HEK293 (cell line): ENCODE data around the gene MGAT4B.
A peak's percentile ranks its signal among the peaks of the same experiment; 100 is the strongest.

Source experiments
- CTCF ChIA-PET: fragments of 350-600 bp; formaldehyde crosslinking; extraction: SDS; loops from one replicate; lab custom pipeline; 2021; ENCODE audit warnings: antibody characterized with exemption; lab: Yijun Ruan, JAX
- POLR2A ChIA-PET: fragments of 300-600 bp; formaldehyde crosslinking; extraction: SDS; loops from one replicate; lab custom pipeline; 2020; ENCODE audit warnings: antibody characterized with exemption, inconsistent platforms; lab: Yijun Ruan, JAX
- H3K27ac ChIP-seq: fragments of 200-500 bp; sonication (Bioruptor generic); 2 replicates; pipeline ENCODE4 v1.5.1; 2014; ENCODE audit warnings: low read depth, low read length, control low read depth, inconsistent platforms; ENCODE audit errors: extremely low read depth
- H3K36me3 ChIP-seq, 2 experiments: fragments of 200-500 bp in 1 of 2; sonication (Bioruptor generic) in 1 of 2; 1 replicate in 1 of 2; 2 replicates in 1 of 2; pipeline ENCODE4 v1.5.1; 2014 to 2017; ENCODE audit warnings: inconsistent platforms in 2 of 2, low read length in 2 of 2; ENCODE audit not compliant: control insufficient read depth in 2 of 2, insufficient read depth in 1 of 2
- H3K4me1 ChIP-seq: fragments of 200-500 bp; sonication (Bioruptor generic); 2 replicates; pipeline ENCODE4 v1.5.1; 2014; ENCODE audit warnings: mild to moderate bottlenecking, low read length, inconsistent platforms; ENCODE audit not compliant: control insufficient read depth, insufficient read depth
- H3K4me3 ChIP-seq: 2 replicates; pipeline ENCODE4 v1.5.1; 2011; ENCODE audit warnings: low read depth, mild to moderate bottlenecking, control low read depth, low read length, moderate library complexity
- H3K9me3 ChIP-seq: fragments of 200-500 bp; sonication (Bioruptor generic); 2 replicates; pipeline ENCODE4 v1.5.1; 2014; ENCODE audit warnings: low read depth, low read length, inconsistent platforms; ENCODE audit not compliant: control insufficient read depth, insufficient read depth
- BCL11A ChIP-seq: fragments of 450-650 bp; formaldehyde crosslinking; IDR thresholded peaks from 2 replicates; pipeline ENCODE4 v1.5.1; 2016; ENCODE audit warnings: low read depth, missing biosample characterization, missing genetic modification characterization
- GLIS1 ChIP-seq: fragments of 450-650 bp; formaldehyde crosslinking; IDR thresholded peaks from 2 replicates; pipeline ENCODE4 v1.5.1; 2016; ENCODE audit warnings: missing biosample characterization, missing genetic modification characterization
- KLF10 ChIP-seq: fragments of 450-650 bp; IDR thresholded peaks from 2 replicates; pipeline ENCODE4 v1.5.1; 2018; ENCODE audit warnings: missing biosample characterization, mild to moderate bottlenecking, missing genetic modification characterization
- MYNN ChIP-seq: fragments of 450-650 bp; formaldehyde crosslinking; IDR thresholded peaks from 2 replicates; pipeline ENCODE4 v1.5.1; 2016; ENCODE audit warnings: missing biosample characterization, missing genetic modification characterization, borderline replicate concordance
- MZF1 ChIP-seq: fragments of 450-650 bp; formaldehyde crosslinking; IDR thresholded peaks from 2 replicates; pipeline ENCODE4 v1.5.1; 2017; ENCODE audit warnings: missing biosample characterization, missing genetic modification characterization, borderline replicate concordance
- WT1 ChIP-seq: fragments of 450-650 bp; formaldehyde crosslinking; IDR thresholded peaks from 2 replicates; pipeline ENCODE4 v1.5.1; 2016; ENCODE audit warnings: missing biosample characterization, missing genetic modification characterization
- ZBTB17 ChIP-seq: fragments of 450-650 bp; formaldehyde crosslinking; IDR thresholded peaks from 2 replicates; pipeline ENCODE4 v1.5.1; 2016; ENCODE audit warnings: missing biosample characterization, missing genetic modification characterization
- ZBTB48 ChIP-seq: fragments of 450-650 bp; formaldehyde crosslinking; IDR thresholded peaks from 2 replicates; pipeline ENCODE4 v1.5.1; 2016; ENCODE audit warnings: missing biosample characterization, missing genetic modification characterization
- ZFHX2 ChIP-seq: fragments of 450-650 bp; formaldehyde crosslinking; conservative IDR thresholded peaks from 2 replicates; pipeline ENCODE4 v1.5.1; 2016; ENCODE audit warnings: missing biosample characterization, missing genetic modification characterization
- ZFP37 ChIP-seq: fragments of 450-650 bp; formaldehyde crosslinking; IDR thresholded peaks from 2 replicates; pipeline ENCODE4 v1.5.1; 2016; ENCODE audit warnings: missing biosample characterization, missing genetic modification characterization
- ZFP69B ChIP-seq: fragments of 450-650 bp; formaldehyde crosslinking; IDR thresholded peaks from 2 replicates; pipeline ENCODE4 v1.5.1; 2016; ENCODE audit warnings: missing biosample characterization, missing genetic modification characterization
- ZNF157 ChIP-seq: fragments of 450-650 bp; formaldehyde crosslinking; IDR thresholded peaks from 2 replicates; pipeline ENCODE4 v1.5.1; 2016; ENCODE audit warnings: missing biosample characterization, missing genetic modification characterization
- ZNF19 ChIP-seq: fragments of 450-650 bp; formaldehyde crosslinking; IDR thresholded peaks from 2 replicates; pipeline ENCODE4; 2016; ENCODE audit warnings: missing biosample characterization, missing genetic modification characterization, low read depth
- ZNF24 ChIP-seq: fragments of 450-650 bp; formaldehyde crosslinking; IDR thresholded peaks from 2 replicates; pipeline ENCODE4 v1.5.1; 2016; ENCODE audit warnings: missing biosample characterization, missing genetic modification characterization
- ZNF311 ChIP-seq: fragments of 450-650 bp; formaldehyde crosslinking; IDR thresholded peaks from 2 replicates; pipeline ENCODE4 v1.5.1; 2017; ENCODE audit warnings: missing biosample characterization, missing genetic modification characterization, borderline replicate concordance
- ZNF341 ChIP-seq: fragments of 450-650 bp; formaldehyde crosslinking; IDR thresholded peaks from 2 replicates; pipeline ENCODE4; 2016; ENCODE audit warnings: low read depth, missing biosample characterization, missing genetic modification characterization
- ZNF391 ChIP-seq: fragments of 450-650 bp; formaldehyde crosslinking; IDR thresholded peaks from 2 replicates; pipeline ENCODE4 v1.5.1; 2016; ENCODE audit warnings: low read depth, missing biosample characterization, missing genetic modification characterization, borderline replicate concordance
- ZNF398 ChIP-seq: fragments of 450-650 bp; formaldehyde crosslinking; IDR thresholded peaks from 2 replicates; pipeline ENCODE4 v1.5.1; 2017; ENCODE audit warnings: missing biosample characterization, missing genetic modification characterization
- ZNF416 ChIP-seq: fragments of 450-650 bp; formaldehyde crosslinking; IDR thresholded peaks from 2 replicates; pipeline ENCODE4 v1.5.1; 2016; ENCODE audit warnings: missing biosample characterization, missing genetic modification characterization
- ZNF521 ChIP-seq: fragments of 450-650 bp; formaldehyde crosslinking; IDR thresholded peaks from 2 replicates; pipeline ENCODE4 v1.5.1; 2017; ENCODE audit warnings: missing biosample characterization, mild to moderate bottlenecking, missing genetic modification characterization
- ZNF561 ChIP-seq: fragments of 450-650 bp; IDR thresholded peaks from 2 replicates; pipeline ENCODE4 v1.5.1; 2018; ENCODE audit warnings: missing biosample characterization, missing genetic modification characterization, borderline replicate concordance
- ZNF600 ChIP-seq: fragments of 450-650 bp; formaldehyde crosslinking; IDR thresholded peaks from 2 replicates; pipeline ENCODE4 v1.5.1; 2016; ENCODE audit warnings: missing biosample characterization, missing genetic modification characterization
- ZNF623 ChIP-seq: fragments of 450-650 bp; formaldehyde crosslinking; IDR thresholded peaks from 2 replicates; pipeline ENCODE4 v1.5.1; 2016; ENCODE audit warnings: missing biosample characterization, missing genetic modification characterization
- ZNF660 ChIP-seq: fragments of 450-650 bp; IDR thresholded peaks from 2 replicates; pipeline ENCODE4 v1.5.1; 2018; ENCODE audit warnings: missing biosample characterization, mild to moderate bottlenecking, missing genetic modification characterization
- ZSCAN30 ChIP-seq: fragments of 450-650 bp; IDR thresholded peaks from 2 replicates; pipeline ENCODE4 v1.5.1; 2018; ENCODE audit warnings: missing biosample characterization, mild to moderate bottlenecking, missing genetic modification characterization, moderate library complexity
- TF ChIP-seq, protein P1 (sequence below): fragments of 450-650 bp; formaldehyde crosslinking; IDR thresholded peaks from 2 replicates; pipeline ENCODE4 v1.5.1; 2016; ENCODE audit warnings: missing biosample characterization, missing genetic modification characterization

The MGAT4B gene

GRCh38 chr5:179818746-179819295 lies 12.2 kb upstream of the MGAT4B start (continued):
- TF ChIP-seq ZNF391 (tag by site-specific recombination) (peak; percentile 96), ZSCAN30 (peak; percentile 96), ZNF660 (peak; percentile 96), KLF10 (tag by site-specific recombination) (peak; percentile 99), ZNF311 (tag by site-specific recombination) (no peak), ZBTB48 (tag by site-specific recombination) (peak; percentile 85), ZNF24 (tag by site-specific recombination) (peak; percentile 93), MYNN (no peak), ZNF157 (tag by site-specific recombination) (no peak), ZNF521 (no peak), ZNF398 (tag by site-specific recombination) (peak; percentile 96), ZNF623 (tag by site-specific recombination) (peak; percentile 43; the same call in 1 of the 2 replicates), ZFP69B (tag by site-specific recombination) (peak; percentile 83), ZNF561 (tag by site-specific recombination) (peak; percentile 83), BCL11A (peak; percentile 99), ZNF19 (tag by site-specific recombination) (no peak), GLIS1 (tag by site-specific recombination) (peak; percentile 97)
- TF ChIP-seq, protein P1, sequence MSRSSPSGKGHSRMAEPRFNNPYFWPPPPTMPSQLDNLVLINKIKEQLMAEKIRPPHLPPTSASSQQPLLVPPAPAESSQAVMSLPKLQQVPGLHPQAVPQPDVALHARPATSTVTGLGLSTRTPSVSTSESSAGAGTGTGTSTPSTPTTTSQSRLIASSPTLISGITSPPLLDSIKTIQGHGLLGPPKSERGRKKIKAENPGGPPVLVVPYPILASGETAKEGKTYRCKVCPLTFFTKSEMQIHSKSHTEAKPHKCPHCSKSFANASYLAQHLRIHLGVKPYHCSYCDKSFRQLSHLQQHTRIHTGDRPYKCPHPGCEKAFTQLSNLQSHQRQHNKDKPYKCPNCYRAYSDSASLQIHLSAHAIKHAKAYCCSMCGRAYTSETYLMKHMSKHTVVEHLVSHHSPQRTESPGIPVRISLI (tag by site-specific recombination), result no peak

DNA sequence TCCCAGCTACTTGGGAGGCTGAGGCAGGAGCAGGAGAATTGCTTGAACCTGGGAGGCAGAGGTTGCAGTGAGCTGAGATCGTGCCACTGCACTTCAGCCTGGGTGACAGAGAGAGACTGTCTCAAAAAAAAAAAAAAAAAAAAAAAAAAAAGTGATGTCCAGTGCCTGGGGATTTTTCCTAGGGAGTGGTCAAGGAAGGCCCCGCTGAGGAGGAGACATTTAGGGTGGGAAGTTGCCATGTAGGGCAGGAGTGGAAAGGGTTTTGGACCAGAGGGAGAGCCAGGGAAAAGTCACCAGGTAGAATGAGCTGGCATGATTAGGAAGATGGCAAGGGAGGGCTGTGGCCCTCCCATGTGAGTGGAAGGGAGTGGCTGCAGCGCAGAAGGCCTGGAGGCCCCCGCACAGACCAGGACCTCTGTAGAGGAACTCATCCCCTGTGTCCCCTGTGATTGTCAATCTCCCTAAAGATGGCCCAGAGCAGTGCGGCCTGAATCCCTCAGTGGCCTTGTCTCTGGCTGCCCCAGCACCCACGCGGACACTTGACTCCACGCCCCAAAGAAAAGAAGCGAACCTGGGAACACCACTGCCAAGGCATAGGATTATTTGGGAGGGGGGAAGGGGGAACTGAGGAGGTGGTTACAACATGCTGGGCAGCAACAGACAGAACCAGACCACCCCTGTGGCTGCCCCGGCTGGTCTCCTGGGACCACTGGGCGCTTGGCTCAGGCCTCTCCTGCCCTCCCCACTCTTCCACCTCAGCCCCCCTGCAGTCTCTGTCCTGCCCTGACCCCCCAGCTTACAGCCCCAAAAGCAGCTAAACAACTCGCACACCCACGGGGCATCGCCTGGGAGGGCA lies 11.5 kb upstream of the MGAT4B start:
- peak overlapping the region; percentile 21 for H3K4me3 ChIP-seq
- POLR2A ChIA-PET, result interaction anchor here (0.6 kb wide), 1 partner anchor 36 kb away, joined by 3 read pairs; no protein-coding TSS in a partner anchor

More for the DNA sequence above, 11.5 kb upstream of the MGAT4B start:
- peaks cover 19% of the 10 kb centered on the region for H3K4me1 ChIP-seq
- no peaks in the 10 kb centered on the region for H3K9me3 ChIP-seq
- H3K36me3 ChIP-seq, result peaks cover 7 to 40% of the 10 kb centered on the region in 2 experiments; a peak in 2 of 3 replicates
- peak; percentile 3; the same call in 1 of the 2 replicates for TF ChIP-seq ZFHX2 (tag by site-specific recombination)
- TF ChIP-seq ZNF600, result peak; percentile 11; the same call in 1 of the 2 replicates
- TF ChIP-seq ZNF416 (tag by site-specific recombination), result no peak
- peak; percentile 65 for TF ChIP-seq WT1 (tag by site-specific recombination)
- no peak for TF ChIP-seq ZFP37
- TF ChIP-seq, protein P1 (tag by site-specific recombination), result peak; percentile 98
- TF ChIP-seq MZF1 (tag by site-specific recombination), result peak; percentile 99
- peak; percentile 50; the same call in 1 of the 2 replicates for TF ChIP-seq ZBTB17
- TF ChIP-seq ZNF341 (tag by site-specific recombination), result no peak
- peak overlapping the region; percentile 92 for H3K27ac ChIP-seq
- CTCF ChIA-PET, result no interaction called here
